ENCODE data around the gene FHIT.

DNA sequence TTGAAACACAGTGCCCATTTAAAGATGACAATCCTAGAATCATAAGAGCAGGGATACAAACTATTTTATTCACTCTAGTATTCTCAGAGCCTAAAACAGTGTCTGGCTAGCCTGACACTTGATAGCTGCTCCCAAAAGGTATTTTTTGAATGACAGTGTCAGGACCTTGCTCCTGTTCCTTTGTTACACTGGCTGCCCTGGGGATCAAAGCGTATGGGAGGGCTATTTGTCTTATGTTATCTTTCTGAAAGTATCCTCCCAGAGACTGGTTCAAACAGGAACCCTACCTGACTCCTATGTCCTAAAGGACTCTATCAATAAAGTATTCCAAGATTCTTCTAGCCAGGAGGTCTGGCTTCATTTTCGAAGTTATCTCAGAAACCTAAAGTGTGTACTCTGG is 621.4 kb downstream of the FHIT start:
- TF ChIP-seq, protein P1, sequence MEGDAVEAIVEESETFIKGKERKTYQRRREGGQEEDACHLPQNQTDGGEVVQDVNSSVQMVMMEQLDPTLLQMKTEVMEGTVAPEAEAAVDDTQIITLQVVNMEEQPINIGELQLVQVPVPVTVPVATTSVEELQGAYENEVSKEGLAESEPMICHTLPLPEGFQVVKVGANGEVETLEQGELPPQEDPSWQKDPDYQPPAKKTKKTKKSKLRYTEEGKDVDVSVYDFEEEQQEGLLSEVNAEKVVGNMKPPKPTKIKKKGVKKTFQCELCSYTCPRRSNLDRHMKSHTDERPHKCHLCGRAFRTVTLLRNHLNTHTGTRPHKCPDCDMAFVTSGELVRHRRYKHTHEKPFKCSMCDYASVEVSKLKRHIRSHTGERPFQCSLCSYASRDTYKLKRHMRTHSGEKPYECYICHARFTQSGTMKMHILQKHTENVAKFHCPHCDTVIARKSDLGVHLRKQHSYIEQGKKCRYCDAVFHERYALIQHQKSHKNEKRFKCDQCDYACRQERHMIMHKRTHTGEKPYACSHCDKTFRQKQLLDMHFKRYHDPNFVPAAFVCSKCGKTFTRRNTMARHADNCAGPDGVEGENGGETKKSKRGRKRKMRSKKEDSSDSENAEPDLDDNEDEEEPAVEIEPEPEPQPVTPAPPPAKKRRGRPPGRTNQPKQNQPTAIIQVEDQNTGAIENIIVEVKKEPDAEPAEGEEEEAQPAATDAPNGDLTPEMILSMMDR (IDR thresholded peaks at IDR 0.05): no peak
- no peak for TF ChIP-seq EZH2 (IDR thresholded peaks at IDR 0.05)

All from neural progenitor cell (in vitro differentiated cells).